Neural crest cell (in vitro differentiated cells): ENCODE data around the gene EPB42. TPM values are rescaled to one million over a fixed set of nuclear protein-coding genes. Genes with fewer than 3 reads are reported as not detected.
A peak's percentile ranks its signal among the peaks of the same experiment; 100 is the strongest.
"Not testable (repeated sequence)": the region's sequence is repeated elsewhere in the genome, so short reads cannot be mapped to it uniquely, and the experiment has no call there.

ENCODE experiments used
- DNase-seq: peaks from one replicate; pipeline ENCODE4 v3.0.0; 2021; ENCODE audit warnings: low read depth, mixed read lengths, low spot score
- H3K27ac Mint-ChIP-seq: one replicate; pipeline ENCODE4 v1.8.0; 2021; ENCODE audit warnings: mild to moderate bottlenecking, mixed read lengths; ENCODE audit not compliant: unreplicated experiment
- H3K27me3 Mint-ChIP-seq: 2 replicates; pipeline ENCODE4 v1.8.0; 2021; ENCODE audit warnings: low read depth, mild to moderate bottlenecking, mixed read lengths
- H3K36me3 Mint-ChIP-seq: 2 replicates; pipeline ENCODE4 v1.8.0; 2021; ENCODE audit warnings: low read depth, mild to moderate bottlenecking, mixed read lengths
- H3K4me1 Mint-ChIP-seq: 2 replicates; pipeline ENCODE4 v1.8.0; 2021; ENCODE audit warnings: mixed read lengths
- H3K4me3 Mint-ChIP-seq: one replicate; pipeline ENCODE4 v1.8.0; 2021; ENCODE audit warnings: mild to moderate bottlenecking, mixed read lengths
- H3K9me3 Mint-ChIP-seq: 2 replicates; pipeline ENCODE4 v1.8.0; 2021; ENCODE audit warnings: mixed read lengths
- CTCF ChIP-seq: fragments of 200-600 bp; sonication (generic); conservative IDR thresholded peaks from 2 replicates; pipeline ENCODE4 v1.5.0; 2021; ENCODE audit warnings: antibody characterized with exemption, mild to moderate bottlenecking
- total RNA-seq: library from RNA; stranded (reverse); gene quantifications from 2 replicates; pipeline ENCODE4 v1.2.1, GENCODE V29; 2021

EPB42 gene
- total RNA-seq, 1 donor from 2014 or later, result not detected

- Mint-ChIP-seq H3K4me1 (peaks cover 15% of the 10 kb centered on the region), H3K9me3 (no peaks in the 10 kb centered on the region), H3K36me3 (peaks cover 4% of the 10 kb centered on the region), H3K27me3 (no peaks in the 10 kb centered on the region), H3K27ac (no peak overlapping the region), H3K4me3 (peak overlapping the region; percentile 86)
- no peak for DNase-seq
- TF ChIP-seq CTCF, result peak; percentile 72
These were observed 33.2 kb downstream of the EPB42 start for GRCh38 chr15:43187544-43188155.

- TF ChIP-seq CTCF, result no peak
- H3K27ac Mint-ChIP-seq, result no peak overlapping the region
- no peaks in the 10 kb centered on the region for H3K27me3 Mint-ChIP-seq
- H3K4me1 Mint-ChIP-seq, result peaks cover 15% of the 10 kb centered on the region
- peak overlapping the region; percentile 92 for H3K4me3 Mint-ChIP-seq
- peaks cover 2% of the 10 kb centered on the region for H3K36me3 Mint-ChIP-seq
- no peak for DNase-seq
- H3K9me3 Mint-ChIP-seq, result no peaks in the 10 kb centered on the region
These were observed 34.8 kb downstream of the EPB42 start for GRCh38 chr15:43186003-43186353.

GRCh38 chr15:43185157-43186002, 35.4 kb downstream of the EPB42 start, which contains the start of gene CCNDBP1:
TSS of gene CCNDBP1 (plus strand) at chr15:43185403. CDS start at chr15:43185499, 96 bp downstream.
- H3K27ac Mint-ChIP-seq, result peak within 1 kb of the TSS; percentile 24
- H3K9me3 Mint-ChIP-seq, result no peaks in the 10 kb centered on the region
- peak; percentile 58 for TF ChIP-seq CTCF
- DNase-seq, result peak; percentile 84
- peaks cover 15% of the 10 kb centered on the region for H3K4me1 Mint-ChIP-seq
- no peaks in the 10 kb centered on the region for H3K27me3 Mint-ChIP-seq
- H3K4me3 Mint-ChIP-seq, result peak within 1 kb of the TSS; percentile 92
- peaks cover 2% of the 10 kb centered on the region for H3K36me3 Mint-ChIP-seq

- H3K4me3 Mint-ChIP-seq, result peak overlapping the region; percentile 92
- H3K4me1 Mint-ChIP-seq, result peaks cover 15% of the 10 kb centered on the region
- H3K36me3 Mint-ChIP-seq, result peaks cover 2% of the 10 kb centered on the region
- no peaks in the 10 kb centered on the region for H3K9me3 Mint-ChIP-seq
- H3K27me3 Mint-ChIP-seq, result no peaks in the 10 kb centered on the region
- no peak overlapping the region for H3K27ac Mint-ChIP-seq
- TF ChIP-seq CTCF, result no peak
- no peak for DNase-seq
These were observed 36.3 kb downstream of the EPB42 start for GRCh38 chr15:43184407-43185124.

GRCh38 chr15:43183270-43183669, 37.5 kb downstream of the EPB42 start:
- Mint-ChIP-seq H3K36me3 (peaks cover 5% of the 10 kb centered on the region), H3K4me1 (peaks cover 15% of the 10 kb centered on the region), H3K27me3 (no peaks in the 10 kb centered on the region), H3K27ac (no peak overlapping the region), H3K9me3 (no peaks in the 10 kb centered on the region), H3K4me3 (no peak overlapping the region)
- DNase-seq, result no peak
- no peak for TF ChIP-seq CTCF

GRCh38 chr15:43177147-43177546, 43.7 kb downstream of the EPB42 start:
- H3K4me3 Mint-ChIP-seq, result not testable (repeated sequence)

GRCh38 chr15:43175656-43176309, 45.0 kb downstream of the EPB42 start:
- not testable (repeated sequence) for DNase-seq, H3K9me3 Mint-ChIP-seq
- peaks cover 36% of the 10 kb centered on the region for H3K36me3 Mint-ChIP-seq

More at GRCh38 chr15:43177147-43177546, 43.7 kb downstream of the EPB42 start:
- H3K27ac Mint-ChIP-seq, H3K4me1 Mint-ChIP-seq, DNase-seq, H3K9me3 Mint-ChIP-seq, H3K27me3 Mint-ChIP-seq: not testable (repeated sequence)
- H3K36me3 Mint-ChIP-seq, result peaks cover 33% of the 10 kb centered on the region

More at GRCh38 chr15:43175656-43176309, 45.0 kb downstream of the EPB42 start:
- not testable (repeated sequence) for H3K4me1 Mint-ChIP-seq, H3K4me3 Mint-ChIP-seq, H3K27me3 Mint-ChIP-seq, H3K27ac Mint-ChIP-seq
